Cardiac fibroblast (primary cell): Measurements from ENCODE around the gene EVC.
A peak's percentile ranks its signal among the peaks of the same experiment; 100 is the strongest.

ENCODE experiments used
- DNase-seq, 2 donors: peaks; one replicate each; pipeline versions ENCODE4 v3.0.0 to v3.0.0-alpha.2; 2010; ENCODE audit warnings: low read depth in 2 of 2
- H3K4me3 ChIP-seq, 2 donors: replicated peaks in 1 of 2; 1 replicate in 1 of 2; 2 replicates in 1 of 2; pipeline ENCODE4 v1.5.1; 2011; ENCODE audit warnings: low read depth in 2 of 2, low read length in 2 of 2, mild to moderate bottlenecking in 2 of 2, moderate library complexity in 1 of 2
- CTCF ChIP-seq: IDR thresholded peaks from one replicate; pipeline ENCODE4 v1.5.1; 2011; ENCODE audit warnings: low read depth, mild to moderate bottlenecking, low read length, inconsistent platforms

The EVC gene

GRCh38 chr4:5707366-5707765 is 3.6 kb upstream of the EVC start:
- peak overlapping the region; percentile 67 to 73 for H3K4me3 ChIP-seq

GRCh38 chr4:5707778-5708448 is 3.1 kb upstream of the EVC start:
- peak in 1 of 2 donors; percentile 31 for DNase-seq
- no peak for TF ChIP-seq CTCF

More at GRCh38 chr4:5707366-5707765, 3.6 kb upstream of the EVC start:
- no peak for DNase-seq
- no peak for TF ChIP-seq CTCF

GRCh38 chr4:5708449-5709206 is 2.4 kb upstream of the EVC start, which contains the start of gene EVC2:
Gene EVC2 (minus strand): TSS chr4:5708559. CDS start chr4:5708513, 46 bp downstream.
- DNase-seq: peak; percentile 56 to 80
- H3K4me3 ChIP-seq: peak within 1 kb of the TSS; percentile 67 to 73

More at GRCh38 chr4:5707778-5708448, 3.1 kb upstream of the EVC start:
- H3K4me3 ChIP-seq: peak overlapping the region; percentile 67 to 73

GRCh38 chr4:5709207-5709575 is 1.8 kb upstream of the EVC start:
- H3K4me3 ChIP-seq: peak overlapping the region; percentile 67 to 73
- no peak for TF ChIP-seq CTCF
- no peak for DNase-seq

More at GRCh38 chr4:5708449-5709206, 2.4 kb upstream of the EVC start, which contains the start of gene EVC2:
- TF ChIP-seq CTCF: no peak

- peak overlapping the region; percentile 44 to 72 for H3K4me3 ChIP-seq
- TF ChIP-seq CTCF: peak; percentile 50
- DNase-seq: peak; percentile 30 to 53
These were observed 688 bp upstream of the EVC start for GRCh38 chr4:5710065-5710960.

- peak overlapping the region; percentile 57 to 72 for H3K4me3 ChIP-seq
- TF ChIP-seq CTCF: no peak
These were observed 631 bp downstream of the EVC start for GRCh38 chr4:5711479-5712184.

More at GRCh38 chr4:5711479-5712184, 631 bp downstream of the EVC start:
- DNase-seq: peak; percentile 51 to 52
